Activated CD8-positive, alpha-beta memory T cell treated with anti-CD3 and anti-CD28 coated beads for 36 hours (primary cell): Measurements from ENCODE around the gene GRAP2. TPM values are rescaled to one million over a fixed set of nuclear protein-coding genes. Genes with fewer than 3 reads are reported as not detected.

Source experiments
- CTCF ChIA-PET: fragments of 350-600 bp; sonication (Branson Sonifier 250); formaldehyde crosslinking; loops from one replicate; lab custom pipeline; 2021; ENCODE audit warnings: antibody characterized with exemption; lab: Charles Lee
- POLR2A ChIA-PET: fragments of 350-600 bp; sonication (Branson Sonifier 250); formaldehyde crosslinking; loops from one replicate; lab custom pipeline; 2021; ENCODE audit warnings: antibody characterized with exemption; lab: Charles Lee
- total RNA-seq, 2 experiments: library from RNA; stranded (reverse); gene quantifications; one replicate each; pipeline ENCODE4 v1.2.3, GENCODE V29; 2021

The GRAP2 gene
- total RNA-seq, 2 experiments from 2014 or later, result 39.9 to 42.3 TPM

DNA sequence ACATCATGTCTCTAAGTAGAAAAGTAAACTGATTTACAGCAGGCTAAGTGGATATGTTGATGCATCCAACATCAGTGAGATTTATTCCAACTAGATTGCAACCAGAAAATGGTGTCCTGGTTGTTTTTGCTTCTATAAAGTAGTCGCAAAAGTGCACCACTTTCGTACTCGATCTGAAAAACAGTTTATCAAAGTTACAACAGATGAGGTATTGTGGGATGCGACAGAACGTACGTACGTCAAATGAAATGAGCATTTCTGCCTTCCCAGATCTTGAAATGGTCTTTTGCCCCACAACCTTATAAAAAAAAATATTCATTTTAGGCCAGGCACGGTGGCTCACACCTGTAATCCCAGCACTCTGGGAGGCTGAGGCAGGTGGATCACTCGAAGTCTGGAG is 13.7 kb downstream of the GRAP2 start:
- ChIA-PET POLR2A (interaction anchor here (1.9 kb wide), 1 partner anchor 11 kb away, joined by 9 read pairs; no protein-coding TSS in a partner anchor), CTCF (interaction anchor here (0.7 to 10.0 kb wide), 2 partner anchors 9 to 380 kb away, joined by 4 to 98 read pairs; no protein-coding TSS in a partner anchor)

DNA sequence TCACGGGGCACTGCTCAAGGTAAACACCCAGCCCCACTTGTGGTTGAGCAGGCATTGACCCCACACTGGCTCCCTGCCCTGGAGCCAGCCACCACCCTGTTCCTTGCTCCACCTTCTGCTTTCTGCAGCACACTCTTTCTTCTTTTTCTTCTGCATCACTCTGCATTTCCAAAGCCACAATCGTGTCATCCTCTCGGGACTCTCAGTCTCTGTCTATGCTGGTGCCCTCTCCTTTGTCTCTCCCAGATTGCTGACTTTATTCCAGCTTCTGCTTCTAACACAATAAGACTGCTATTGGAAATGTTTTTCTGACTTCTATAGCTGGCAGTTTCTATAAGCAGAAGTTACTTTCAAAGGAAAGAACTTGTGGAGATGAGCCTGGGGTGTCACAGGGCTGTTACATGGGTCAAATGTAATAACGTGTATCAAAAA is 14.4 kb downstream of the GRAP2 start:
- ChIA-PET POLR2A (interaction anchor here (1.0 to 3.5 kb wide), 3 partner anchors 10 to 23 kb away, joined by 3 to 23 read pairs (median 9); no protein-coding TSS in a partner anchor), CTCF (interaction anchor here (1.0 to 1.7 kb wide), 2 partner anchors 9 to 110 kb away, joined by 4 to 6 read pairs; no protein-coding TSS in a partner anchor)

GRCh38 chr22:39916496-39916895 is 15.6 kb downstream of the GRAP2 start:
- ChIA-PET CTCF (interaction anchor here (0.8 to 1.9 kb wide), 9 partner anchors 11 to 386 kb away, joined by 3 to 10 read pairs (median 5); partner anchors contain the start of gene GRAP2), POLR2A (interaction anchor here (0.8 to 3.5 kb wide), 6 partner anchors 8 to 23 kb away, joined by 3 to 23 read pairs (median 4); no protein-coding TSS in a partner anchor)

GRCh38 chr22:39917197-39917643 is 16.3 kb downstream of the GRAP2 start:
- ChIA-PET CTCF (interaction anchor here (0.7 to 1.9 kb wide), 10 partner anchors 9 to 387 kb away, joined by 3 to 10 read pairs (median 5); partner anchors contain the start of gene GRAP2), POLR2A (interaction anchor here (0.6 to 3.5 kb wide), 6 partner anchors 9 to 22 kb away, joined by 3 to 23 read pairs (median 4); no protein-coding TSS in a partner anchor)

GRCh38 chr22:39917776-39918495 is 17.1 kb downstream of the GRAP2 start:
- CTCF ChIA-PET, result interaction anchor here (0.7 to 2.0 kb wide), 10 partner anchors 8 to 78 kb away, joined by 3 to 10 read pairs (median 4); partner anchors contain the start of gene GRAP2
- POLR2A ChIA-PET, result interaction anchor here (1.0 to 3.5 kb wide), 2 partner anchors 8 to 12 kb away, joined by 5 to 23 read pairs; no protein-coding TSS in a partner anchor

DNA sequence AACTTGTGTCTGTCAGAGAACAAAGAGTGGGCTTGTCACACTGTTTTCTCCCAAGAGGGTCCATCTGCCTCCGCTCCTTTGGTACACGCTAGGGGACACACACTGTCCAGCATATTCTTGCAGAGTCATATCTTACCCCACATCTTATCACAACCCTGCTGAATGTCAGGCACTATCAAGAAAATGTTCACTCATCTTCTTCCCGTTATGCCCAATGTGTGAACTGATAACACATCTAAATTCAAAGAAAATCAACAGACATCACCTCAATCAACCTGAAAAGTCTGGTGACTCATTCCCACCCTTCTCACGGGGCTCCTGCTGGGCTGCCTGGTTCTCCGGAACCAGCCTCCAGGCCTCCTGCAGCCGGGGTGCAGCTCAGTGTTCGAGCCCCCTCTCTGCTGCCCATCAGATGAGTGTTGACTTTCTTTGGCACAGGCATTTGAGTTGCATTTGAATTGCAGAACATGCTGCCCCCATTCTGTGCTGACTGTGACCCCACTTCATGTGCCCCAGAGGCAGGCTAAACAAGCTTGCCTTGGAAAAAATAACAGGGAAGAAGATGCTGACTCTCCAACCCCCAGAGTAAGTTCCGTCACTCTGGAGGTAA is 19.4 kb downstream of the GRAP2 start:
- ChIA-PET POLR2A (interaction anchor here (1.0 to 1.5 kb wide), 5 partner anchors 8 to 124 kb away, joined by 3 to 8 read pairs (median 5); no protein-coding TSS in a partner anchor), CTCF (interaction anchor here (1.1 to 8.5 kb wide), 4 partner anchors 10 to 391 kb away, joined by 3 to 98 read pairs (median 11); no protein-coding TSS in a partner anchor)

DNA sequence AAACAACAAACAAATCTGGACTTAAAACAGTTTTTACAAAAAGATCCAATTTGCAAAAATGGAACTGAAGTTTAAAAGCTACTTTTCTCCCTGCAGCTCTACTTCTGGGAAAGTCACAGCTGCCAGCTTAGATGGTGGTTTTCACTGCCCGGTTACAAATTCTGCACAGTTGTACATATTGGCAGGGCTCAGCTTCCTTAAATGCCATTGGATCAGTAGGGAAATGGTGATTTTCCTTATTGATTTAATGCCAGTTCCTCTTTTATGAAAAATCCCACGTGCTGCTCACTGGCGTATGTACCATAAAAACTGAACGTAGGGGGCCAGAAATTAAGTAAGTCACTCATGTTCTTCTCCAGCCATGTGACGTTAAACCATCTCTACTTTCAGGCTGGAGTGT is 22.8 kb downstream of the GRAP2 start:
- CTCF ChIA-PET, result interaction anchor here (0.8 to 8.5 kb wide), 5 partner anchors 8 to 18 kb away, joined by 3 to 98 read pairs (median 4); no protein-coding TSS in a partner anchor
- POLR2A ChIA-PET, result interaction anchor here (2.5 kb wide), 1 partner anchor 18 kb away, joined by 10 read pairs; no protein-coding TSS in a partner anchor

DNA sequence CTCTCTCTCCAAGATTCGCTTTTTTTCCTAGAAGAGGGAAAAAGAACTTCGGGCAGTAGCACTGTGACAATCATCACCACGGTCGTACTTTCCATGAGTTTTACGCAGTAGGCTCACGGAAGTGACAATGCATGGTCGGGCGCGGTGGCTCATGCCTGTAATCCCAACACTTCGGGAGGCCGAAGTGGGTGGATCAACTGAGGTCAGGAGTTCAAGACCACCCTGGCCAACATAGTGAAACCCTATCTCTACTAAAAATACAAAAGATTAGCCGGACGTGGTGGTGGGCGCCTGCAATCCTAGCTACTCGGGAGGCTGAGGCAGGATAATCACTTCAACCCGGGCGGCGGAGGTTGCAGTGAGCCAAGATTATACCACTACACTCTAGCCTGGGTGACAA is 23.4 kb downstream of the GRAP2 start:
- CTCF ChIA-PET, result interaction anchor here (1.5 to 8.5 kb wide), 3 partner anchors 9 to 14 kb away, joined by 4 to 98 read pairs (median 4); no protein-coding TSS in a partner anchor
- POLR2A ChIA-PET, result interaction anchor here (0.7 to 3.1 kb wide), 8 partner anchors 8 to 404 kb away, joined by 3 to 18 read pairs (median 5); partner anchors contain the start of gene ATF4

GRCh38 chr22:39925273-39925672 is 24.4 kb downstream of the GRAP2 start:
- CTCF ChIA-PET, result interaction anchor here (1.5 to 8.5 kb wide), 3 partner anchors 10 to 15 kb away, joined by 4 to 98 read pairs (median 4); no protein-coding TSS in a partner anchor
- POLR2A ChIA-PET, result interaction anchor here (0.7 to 3.1 kb wide), 9 partner anchors 8 to 405 kb away, joined by 3 to 18 read pairs (median 5); partner anchors contain the start of gene ATF4

- CTCF ChIA-PET, result interaction anchor here (1.8 to 8.5 kb wide), 5 partner anchors 8 to 16 kb away, joined by 4 to 98 read pairs (median 5); no protein-coding TSS in a partner anchor
- POLR2A ChIA-PET, result interaction anchor here (0.6 to 3.1 kb wide), 11 partner anchors 9 to 1664 kb away, joined by 3 to 18 read pairs (median 7); partner anchors contain the start of gene PMM1
These were observed 25.2 kb downstream of the GRAP2 start for GRCh38 chr22:39925909-39926679.

- CTCF ChIA-PET, result interaction anchor here (0.6 to 8.5 kb wide), 7 partner anchors 9 to 1272 kb away, joined by 4 to 98 read pairs (median 5); no protein-coding TSS in a partner anchor
- POLR2A ChIA-PET, result interaction anchor here (0.6 to 3.1 kb wide), 6 partner anchors 11 to 801 kb away, joined by 3 to 18 read pairs (median 7); no protein-coding TSS in a partner anchor
These were observed 25.9 kb downstream of the GRAP2 start for GRCh38 chr22:39926753-39927152.

DNA sequence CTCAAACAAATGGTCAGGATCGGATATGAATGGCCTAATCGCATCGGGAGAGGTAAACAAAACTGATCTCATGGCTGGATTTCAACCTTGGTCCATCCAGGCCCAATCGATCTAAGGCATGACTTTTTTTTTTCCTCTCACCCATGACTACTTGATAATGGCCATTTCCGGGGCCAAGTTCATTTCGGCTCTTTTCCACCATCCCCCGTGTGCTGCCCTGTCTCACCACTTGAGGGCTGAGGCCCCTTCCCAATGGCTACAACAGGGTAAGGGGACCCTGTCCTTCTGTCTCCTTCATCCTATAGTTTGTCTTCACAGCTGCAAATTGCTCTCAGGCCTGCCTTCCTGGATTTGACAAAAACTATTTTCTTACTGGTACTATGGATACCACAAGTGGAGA is 26.7 kb downstream of the GRAP2 start:
- CTCF ChIA-PET, result interaction anchor here (1.1 to 8.5 kb wide), 6 partner anchors 9 to 22 kb away, joined by 3 to 98 read pairs (median 5); no protein-coding TSS in a partner anchor
- POLR2A ChIA-PET, result interaction anchor here (0.7 to 3.1 kb wide), 4 partner anchors 10 to 117 kb away, joined by 3 to 18 read pairs (median 5); no protein-coding TSS in a partner anchor

DNA sequence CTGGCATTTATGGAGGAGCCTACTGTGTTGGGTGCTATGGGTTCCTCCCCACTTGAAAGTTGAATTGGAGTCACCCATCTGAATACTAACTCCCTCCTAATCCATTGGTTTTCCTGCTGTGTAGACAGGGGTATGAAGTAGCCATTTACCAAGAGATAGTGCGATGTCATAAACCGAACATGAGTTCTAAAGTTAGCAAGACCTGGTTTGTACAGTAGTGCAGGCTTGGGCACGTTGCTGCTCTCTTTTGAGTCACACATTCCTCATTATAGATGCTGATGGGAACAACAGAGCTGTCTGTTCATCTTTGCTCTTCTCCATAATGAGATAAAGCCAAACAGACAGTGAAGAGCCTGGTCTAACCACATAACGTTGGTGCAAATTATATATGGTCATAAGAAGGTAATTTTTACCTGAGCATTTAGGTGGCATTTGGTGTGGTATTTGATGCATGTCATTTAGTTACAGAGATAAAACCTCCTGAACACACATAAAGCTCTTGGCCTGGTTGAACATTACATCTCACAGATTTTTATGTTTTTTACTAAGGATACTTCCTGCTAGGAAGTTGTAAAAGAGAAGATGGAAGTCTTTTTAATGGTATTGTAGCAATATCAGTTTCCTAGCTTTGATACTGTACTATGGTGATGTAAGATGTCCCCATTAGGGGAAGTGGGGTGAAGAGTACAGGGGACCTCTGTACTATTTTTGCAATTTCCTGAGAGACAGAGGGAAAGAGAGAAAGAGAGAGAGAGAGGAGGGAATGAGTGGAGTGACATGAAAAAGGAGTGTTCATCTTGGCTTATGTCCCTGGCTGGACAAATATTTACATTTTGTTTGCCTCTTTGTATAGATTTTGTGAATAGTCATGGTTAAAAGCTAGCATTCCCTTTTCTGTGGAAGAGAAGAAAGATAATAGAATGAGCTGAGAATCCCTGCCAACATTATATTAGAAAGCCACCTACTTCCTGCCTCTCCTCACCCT is 27.9 kb downstream of the GRAP2 start:
- ChIA-PET POLR2A (interaction anchor here (0.5 to 1.4 kb wide), 3 partner anchors 12 to 540 kb away, joined by 3 read pairs; no protein-coding TSS in a partner anchor), CTCF (interaction anchor here (0.7 to 2.7 kb wide), 7 partner anchors 8 to 96 kb away, joined by 3 to 12 read pairs (median 3); no protein-coding TSS in a partner anchor)

GRCh38 chr22:39931251-39931650 is 30.4 kb downstream of the GRAP2 start:
- POLR2A ChIA-PET, result no interaction called here
- CTCF ChIA-PET, result interaction anchor here (1.0 kb wide), 1 partner anchor 94 kb away, joined by 3 read pairs; no protein-coding TSS in a partner anchor

- ChIA-PET CTCF (interaction anchor here (0.6 to 2.5 kb wide), 14 partner anchors 10 to 398 kb away, joined by 3 to 18 read pairs (median 6); no protein-coding TSS in a partner anchor), POLR2A (interaction anchor here (0.6 to 1.8 kb wide), 5 partner anchors 11 to 270 kb away, joined by 3 to 9 read pairs (median 8); no protein-coding TSS in a partner anchor)
These were observed 31.3 kb downstream of the GRAP2 start for GRCh38 chr22:39932166-39932565.
